GM10266 (cell line): ENCODE measurements around the gene LYRM7.
"Not testable (repeated sequence)": the region's sequence is repeated elsewhere in the genome, so short reads cannot be mapped to it uniquely, and the experiment has no call there.

Source experiments
- DNase-seq: peaks from one replicate; pipeline ENCODE4 v3.0.0; 2012; ENCODE audit errors: extremely low spot score
- CTCF ChIP-seq: IDR thresholded peaks from 2 replicates; pipeline ENCODE4 v1.5.1; 2012; ENCODE audit warnings: mild to moderate bottlenecking, low read depth; ENCODE audit not compliant: control insufficient read depth, insufficient read depth; ENCODE audit errors: missing control alignments

LYRM7 gene

GRCh38 chr5:131170540-131171275 is at the start of gene LYRM7:
Gene LYRM7, plus strand, starts transcription at chr5:131170944. Its CDS starts 77 bp downstream, at chr5:131171021.
- DNase-seq = peak; percentile 89
- no peak for TF ChIP-seq CTCF

GRCh38 chr5:131127244-131127643 is 43.5 kb upstream of the LYRM7 start:
- not testable (repeated sequence) for DNase-seq

GRCh38 chr5:131129306-131129705 is 41.4 kb upstream of the LYRM7 start:
- no peak for DNase-seq
- TF ChIP-seq CTCF = no peak

- not testable (repeated sequence) for DNase-seq
Observed at GRCh38 chr5:131133091-131133490, 37.7 kb upstream of the LYRM7 start.

GRCh38 chr5:131138406-131138805 is 32.3 kb upstream of the LYRM7 start:
- DNase-seq = not testable (repeated sequence)

- TF ChIP-seq CTCF = no peak
- no peak for DNase-seq
Observed at GRCh38 chr5:131139321-131139720, 31.4 kb upstream of the LYRM7 start.

GRCh38 chr5:131142970-131143617 is 27.6 kb upstream of the LYRM7 start:
- TF ChIP-seq CTCF = no peak
- no peak for DNase-seq

- TF ChIP-seq CTCF = no peak
- DNase-seq = no peak
Observed at GRCh38 chr5:131147258-131147657, 23.5 kb upstream of the LYRM7 start.

GRCh38 chr5:131148835-131149234 is 21.9 kb upstream of the LYRM7 start:
- DNase-seq = no peak
- TF ChIP-seq CTCF = no peak
